AG10803 (cell line): ENCODE measurements around the gene SAXO2.
"Not testable (repeated sequence)": the region's sequence is repeated elsewhere in the genome, so short reads cannot be mapped to it uniquely, and the experiment has no call there.

Experiments used
- DNase-seq: peaks from one replicate; pipeline ENCODE4 v3.0.0; 2010; ENCODE audit warnings: low read depth
- H3K4me3 ChIP-seq: 2 replicates; pipeline ENCODE4 v1.5.1; 2011; ENCODE audit warnings: mild to moderate bottlenecking, low read length, control low read depth
- CTCF ChIP-seq: conservative IDR thresholded peaks from 2 replicates; pipeline ENCODE4 v1.5.1; 2011; ENCODE audit warnings: mild to moderate bottlenecking, low read length, control low read depth, inconsistent platforms

Gene SAXO2

DNA sequence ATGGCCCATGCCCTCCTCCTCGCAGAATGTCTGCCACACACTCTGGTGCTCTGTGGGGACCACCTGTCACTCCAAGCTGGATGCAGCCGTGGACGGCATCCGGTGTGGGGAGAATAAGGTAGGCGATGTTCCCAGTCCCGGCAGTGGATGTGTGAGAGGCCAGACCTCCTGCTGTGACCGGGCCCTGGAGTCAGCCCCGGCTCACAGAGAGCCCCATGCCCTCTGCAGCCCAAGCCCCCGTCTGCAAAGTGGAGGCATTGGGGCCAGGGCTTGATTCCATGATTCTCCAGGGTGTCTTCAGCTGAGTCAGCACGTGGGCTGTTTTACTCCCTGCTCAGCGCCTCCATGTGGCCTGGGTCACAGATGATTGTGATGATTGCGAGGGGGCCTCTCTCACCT, 54.5 kb downstream of the SAXO2 start:
- no peak for TF ChIP-seq CTCF
- H3K4me3 ChIP-seq, result no peak overlapping the region
- no peak for DNase-seq

DNA sequence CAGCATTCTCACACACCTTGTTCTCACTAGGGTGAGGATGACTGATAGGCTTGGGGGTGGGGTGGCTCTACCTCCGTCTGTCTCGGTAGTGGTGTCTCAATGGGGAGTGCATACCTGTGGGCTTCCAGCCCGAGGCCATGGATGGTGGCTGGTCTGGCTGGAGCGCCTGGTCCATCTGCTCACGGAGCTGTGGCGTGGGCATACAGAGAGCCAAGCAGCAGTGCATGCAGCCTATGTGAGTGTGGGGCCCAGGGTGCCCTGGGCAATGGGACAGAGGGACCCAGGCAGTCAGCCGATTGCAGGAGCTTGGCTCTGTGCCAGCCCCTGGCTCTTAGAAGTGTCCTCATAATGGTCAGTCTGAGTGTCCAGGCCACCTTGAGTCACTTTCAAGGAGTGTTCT, 54.9 kb downstream of the SAXO2 start:
- not testable (repeated sequence) for H3K4me3 ChIP-seq, DNase-seq

DNA sequence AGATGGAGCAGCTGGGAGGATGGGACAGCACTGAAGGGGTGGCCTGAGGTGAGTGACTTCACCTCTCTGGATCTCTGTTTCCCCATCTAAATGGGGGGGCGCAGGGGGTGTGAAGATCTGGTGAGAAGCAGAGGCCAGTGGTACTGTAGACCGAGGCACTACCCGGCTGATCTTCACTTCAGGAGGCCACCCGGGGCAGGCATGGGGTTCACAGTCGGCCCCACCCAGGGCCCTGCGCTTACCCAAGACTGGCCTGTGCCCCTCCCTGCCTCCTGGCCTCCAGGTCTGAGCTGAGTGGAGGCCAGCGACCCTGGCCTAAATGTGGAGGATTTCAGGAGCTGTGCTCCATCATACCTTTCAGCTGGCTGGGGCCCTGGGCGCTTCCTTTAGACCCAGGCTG, 55.7 kb downstream of the SAXO2 start:
- DNase-seq, H3K4me3 ChIP-seq: not testable (repeated sequence)

DNA sequence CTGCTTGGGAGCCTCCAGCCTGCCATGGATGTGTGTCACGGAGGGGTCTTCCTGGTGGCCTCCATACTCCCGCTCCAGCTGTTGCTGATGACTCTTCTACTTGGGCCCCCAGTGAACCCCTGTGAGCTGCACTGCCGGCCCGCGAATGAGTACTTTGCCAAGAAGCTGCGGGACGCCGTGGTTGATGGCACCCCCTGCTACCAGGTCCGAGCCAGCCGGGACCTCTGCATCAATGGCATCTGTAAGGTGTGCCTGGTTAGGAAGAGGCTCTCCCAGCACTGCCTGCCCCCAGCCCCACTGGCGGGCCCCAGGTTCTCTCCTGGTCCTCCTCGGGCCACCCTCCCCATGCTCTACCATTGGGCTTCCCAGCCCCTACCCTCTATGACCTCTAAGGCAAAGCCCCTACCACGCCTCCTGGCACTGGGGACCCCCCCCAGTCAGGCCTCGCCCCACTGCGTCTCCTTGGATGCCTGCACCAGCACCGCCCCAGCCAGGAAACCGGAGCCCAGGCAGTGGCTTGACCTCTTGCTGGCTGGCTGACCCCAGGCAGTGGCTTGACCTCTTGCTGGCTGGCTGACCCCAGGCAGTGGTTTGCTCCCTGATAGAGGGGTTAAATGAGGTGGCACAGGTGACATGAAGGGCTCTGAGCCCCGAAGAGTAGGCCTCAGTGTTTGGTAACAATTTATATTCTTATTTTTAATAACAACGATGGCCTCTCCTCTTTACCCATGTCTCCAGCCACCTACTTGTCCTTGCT, 57.1 kb downstream of the SAXO2 start:
- DNase-seq, H3K4me3 ChIP-seq: not testable (repeated sequence)

- not testable (repeated sequence) for DNase-seq, H3K4me3 ChIP-seq
Observed at GRCh38 chr15:82320861-82321260, 58.2 kb downstream of the SAXO2 start.

DNA sequence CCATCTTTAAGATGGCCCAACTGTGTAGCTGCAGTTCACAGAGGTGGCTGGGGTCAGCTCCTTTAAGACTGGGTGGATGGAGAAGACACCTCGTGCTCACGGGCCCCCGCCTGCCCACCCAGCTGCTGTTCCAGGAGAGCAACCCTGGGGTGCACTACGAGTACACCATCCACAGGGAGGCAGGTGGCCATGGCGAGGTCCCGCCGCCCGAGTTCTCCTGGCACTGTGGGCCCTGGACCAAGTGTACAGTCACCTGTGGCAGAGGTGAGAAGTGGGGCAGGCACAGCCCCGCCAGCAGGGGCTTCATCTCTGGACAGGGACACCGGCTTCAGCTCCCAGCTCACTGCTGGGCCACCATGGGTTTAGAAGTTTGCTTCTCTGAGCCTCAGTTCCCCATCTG, 59.9 kb downstream of the SAXO2 start:
- H3K4me3 ChIP-seq, DNase-seq: not testable (repeated sequence)

GRCh38 chr15:82324831-82325230, 62.2 kb downstream of the SAXO2 start:
- H3K4me3 ChIP-seq, DNase-seq: not testable (repeated sequence)

- DNase-seq, H3K4me3 ChIP-seq: not testable (repeated sequence)
Observed at GRCh38 chr15:82325646-82326045, 63.0 kb downstream of the SAXO2 start.

DNA sequence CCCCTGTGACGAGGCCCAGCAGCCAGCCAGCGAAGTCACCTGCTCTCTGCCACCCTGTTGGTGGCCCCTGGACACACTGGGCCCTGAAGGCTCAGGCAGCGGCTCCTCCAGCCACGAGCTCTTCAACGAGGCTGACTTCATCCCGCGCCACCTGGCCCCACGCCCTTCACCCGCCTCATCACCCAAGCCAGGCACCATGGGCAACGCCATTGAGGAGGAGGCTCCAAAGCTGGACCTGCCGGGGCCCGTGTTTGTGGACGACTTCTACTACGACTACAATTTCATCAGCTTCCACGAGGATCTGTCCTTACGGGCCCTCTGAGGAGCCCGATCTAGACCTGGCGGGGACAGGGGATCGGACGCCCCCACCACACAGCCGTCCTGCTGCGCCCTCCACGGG, 64.3 kb downstream of the SAXO2 start:
- DNase-seq, H3K4me3 ChIP-seq: not testable (repeated sequence)

- not testable (repeated sequence) for DNase-seq, H3K4me3 ChIP-seq
Observed at GRCh38 chr15:82327372-82327771, 64.8 kb downstream of the SAXO2 start.

- DNase-seq, H3K4me3 ChIP-seq: not testable (repeated sequence)
Observed at GRCh38 chr15:82329039-82329438, 66.4 kb downstream of the SAXO2 start.

GRCh38 chr15:82330921-82331320, 68.3 kb downstream of the SAXO2 start:
- not testable (repeated sequence) for DNase-seq, H3K4me3 ChIP-seq

GRCh38 chr15:82331576-82332304, 69.1 kb downstream of the SAXO2 start:
- not testable (repeated sequence) for H3K4me3 ChIP-seq

DNA sequence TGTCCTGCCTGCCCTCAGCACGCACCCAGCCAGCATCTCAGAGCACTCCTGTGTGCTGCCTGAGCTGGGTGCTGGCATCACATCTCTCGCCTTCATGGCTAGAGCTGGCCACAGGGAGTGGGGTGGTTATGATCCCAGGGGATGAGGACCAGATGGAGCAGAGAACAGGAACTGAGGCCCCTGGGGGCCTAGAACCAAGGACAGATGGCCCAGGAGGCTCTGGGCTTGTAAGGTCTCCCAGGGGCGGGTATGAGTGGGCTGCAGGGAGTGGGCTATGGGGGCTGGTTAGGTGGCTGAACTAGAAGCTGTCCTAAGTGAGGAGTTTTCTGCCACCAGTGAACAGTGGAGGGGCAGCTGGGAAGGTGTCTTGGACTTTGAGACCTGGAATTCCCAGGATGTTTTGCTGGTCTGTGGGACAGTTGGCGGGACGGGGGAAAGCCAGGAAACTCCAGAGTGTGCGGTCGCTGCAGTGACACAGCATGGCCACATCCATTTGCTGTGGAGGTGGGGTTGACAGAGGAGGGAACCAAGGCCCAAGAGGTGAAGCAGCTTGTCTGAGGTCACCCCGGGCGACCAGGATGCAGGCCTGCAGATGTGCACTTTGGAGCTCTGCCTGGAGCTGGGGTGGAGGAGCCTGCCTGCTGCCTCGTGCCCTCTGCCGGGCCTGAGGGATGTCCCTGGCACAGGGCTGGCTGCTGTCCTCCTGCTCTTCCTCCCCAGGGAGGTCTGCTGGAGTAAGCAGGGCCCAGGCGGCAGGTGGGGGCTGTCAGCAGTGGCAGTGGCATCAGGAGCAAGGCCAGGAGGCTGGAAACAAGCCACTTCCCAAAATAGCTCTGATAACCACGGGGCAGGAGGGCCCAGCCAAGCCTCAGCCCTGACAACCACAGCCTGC, 70.3 kb downstream of the SAXO2 start:
- DNase-seq, result peak; percentile 12
- H3K4me3 ChIP-seq, result not testable (repeated sequence)

More at GRCh38 chr15:82331576-82332304, 69.1 kb downstream of the SAXO2 start:
- DNase-seq, result not testable (repeated sequence)

DNA sequence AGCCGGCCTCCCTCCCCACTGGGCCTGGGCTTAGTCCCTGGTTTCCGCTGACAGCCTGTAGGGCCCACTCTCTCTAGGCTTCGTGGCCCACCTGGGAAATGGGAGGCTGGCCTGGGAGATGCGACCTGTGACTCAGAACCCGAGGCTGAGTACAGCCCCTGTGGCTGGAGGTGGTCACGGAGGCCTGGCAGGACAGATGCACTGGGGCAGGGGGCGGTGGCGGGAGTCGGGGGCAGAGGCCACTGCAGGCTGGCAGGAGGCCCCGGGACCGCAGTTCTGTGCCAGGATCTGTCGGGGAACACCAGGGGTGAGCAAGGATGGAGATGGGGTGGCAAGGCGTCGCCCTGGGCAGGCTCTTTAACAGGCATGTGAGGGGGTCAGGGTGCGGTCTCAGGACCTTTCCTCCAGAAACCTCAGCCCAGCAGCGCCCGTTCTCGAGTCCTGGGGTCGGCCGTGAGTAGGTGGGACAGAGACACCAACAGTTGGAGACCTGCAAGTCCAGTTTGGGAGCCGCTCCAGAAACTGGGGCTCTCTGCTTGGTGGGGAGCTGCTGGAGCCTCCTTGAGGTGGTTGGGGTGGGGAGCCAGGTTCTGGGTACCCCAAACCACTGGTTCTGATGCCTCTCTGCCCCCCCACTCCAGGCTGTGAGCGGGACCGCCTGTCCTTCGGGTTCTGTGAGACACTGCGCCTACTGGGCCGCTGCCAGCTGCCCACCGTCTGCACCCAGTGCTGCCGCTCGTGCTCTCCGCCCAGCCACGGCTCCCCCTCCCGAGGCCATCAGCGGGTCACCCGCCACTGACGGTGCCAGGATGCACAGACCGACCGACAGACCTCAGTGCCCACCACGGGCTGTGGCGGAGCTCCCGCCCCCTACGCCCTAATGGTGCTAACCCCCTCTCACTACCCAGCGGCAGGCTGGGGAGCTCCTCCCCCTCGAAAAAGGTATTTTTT, 71.3 kb downstream of the SAXO2 start:
- not testable (repeated sequence) for DNase-seq, H3K4me3 ChIP-seq
